GM21619 (cell line): Measurements from ENCODE around the gene GPR143.

Source experiments
- ATAC-seq: cut with Tn5 transposase; IDR thresholded peaks from one replicate; pipeline ENCODE4 v1.9.1; 2021; ENCODE audit not compliant: unreplicated experiment

GPR143 gene

DNA sequence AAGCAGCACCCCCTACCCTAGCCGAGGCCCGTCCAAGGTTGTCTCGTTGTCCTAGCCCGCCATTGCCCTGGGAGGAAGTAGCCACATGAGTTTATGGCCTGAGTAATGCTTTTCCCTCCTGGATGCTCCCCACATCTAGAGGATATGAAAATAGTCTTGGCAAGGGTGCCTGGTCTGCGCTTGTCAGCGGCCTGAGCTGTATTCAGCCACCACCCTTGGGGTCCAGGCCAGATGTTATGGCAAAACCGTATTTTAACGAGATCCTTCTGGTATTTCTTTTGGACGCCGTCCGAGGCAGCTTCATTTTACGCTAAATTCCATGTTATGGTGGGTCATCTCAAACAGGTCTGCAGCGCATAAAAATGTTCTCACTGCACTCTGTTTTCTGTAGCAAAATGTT lies 89.3 kb downstream of the GPR143 start:
- ATAC-seq = no peak
